HG02981 (cell line): Measurements from ENCODE around the gene ZNF71.

ENCODE experiments used
- ATAC-seq: cut with Tn5 transposase; IDR thresholded peaks from one replicate; pipeline ENCODE4 v1.9.1; 2021; ENCODE audit warnings: mild to moderate bottlenecking, moderate library complexity; ENCODE audit not compliant: unreplicated experiment

ZNF71 gene

DNA sequence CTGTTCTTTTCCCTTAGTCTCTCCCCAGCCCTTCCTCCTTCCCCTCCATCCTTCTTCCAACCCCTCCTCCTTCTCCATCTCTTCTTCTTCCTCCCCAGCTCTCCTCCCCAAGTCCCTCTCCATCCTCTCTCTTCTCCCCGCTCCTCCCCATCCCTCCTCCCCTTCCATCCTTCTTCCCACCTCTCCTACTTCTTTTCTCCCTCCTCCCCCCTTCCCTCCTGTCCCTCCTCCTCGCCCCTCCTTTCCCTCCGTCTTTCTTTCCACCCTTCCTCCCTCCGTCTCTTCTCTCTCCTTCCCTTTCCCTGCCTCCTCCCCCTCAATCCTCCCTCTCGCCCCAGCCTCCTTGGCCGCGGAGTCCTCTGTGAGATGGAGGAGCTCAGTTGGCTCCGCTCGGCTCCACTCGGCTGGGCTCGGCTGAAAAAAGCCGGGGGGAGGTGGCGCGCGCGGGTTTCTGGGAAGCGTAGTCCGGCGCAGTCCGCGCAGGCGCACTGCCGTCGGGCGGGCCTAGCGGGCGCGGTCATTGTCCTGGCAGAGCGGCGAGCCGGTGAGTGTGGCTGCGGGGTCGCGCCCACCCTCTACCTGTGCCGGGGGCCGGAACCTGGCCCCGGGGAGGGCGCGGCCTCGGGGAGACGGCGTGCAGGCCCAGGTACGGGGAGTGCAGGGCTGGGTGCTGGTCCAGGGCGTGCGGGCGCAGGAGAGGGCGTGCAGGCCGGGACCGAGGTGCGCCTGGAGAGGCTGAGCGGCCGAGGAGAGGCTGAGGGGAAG is at the start of gene ZNF71:
Gene ZNF71, plus strand, starts transcription at position 520 of the 765 bp plus-strand sequence. CDS start 6,257 bp downstream, outside the sequence.
- ATAC-seq: peak; percentile 83

DNA sequence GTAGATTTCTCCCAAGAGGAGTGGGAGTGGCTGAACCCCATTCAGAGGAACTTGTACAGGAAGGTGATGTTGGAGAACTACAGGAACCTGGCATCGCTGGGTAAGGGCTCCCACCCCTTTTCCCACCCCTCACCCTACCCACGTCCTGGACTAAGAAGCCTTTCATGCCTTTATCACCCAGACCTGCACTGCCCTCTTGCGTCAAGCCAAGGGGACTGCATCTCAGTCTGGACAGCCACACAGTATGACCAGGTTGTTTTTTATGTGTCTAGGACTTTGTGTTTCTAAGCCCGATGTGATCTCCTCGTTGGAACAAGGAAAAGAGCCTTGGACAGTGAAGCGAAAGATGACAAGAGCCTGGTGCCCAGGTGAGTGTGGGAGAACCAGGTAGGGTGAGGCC is 47.6 kb upstream of the ZNF71 start:
- no peak for ATAC-seq

DNA sequence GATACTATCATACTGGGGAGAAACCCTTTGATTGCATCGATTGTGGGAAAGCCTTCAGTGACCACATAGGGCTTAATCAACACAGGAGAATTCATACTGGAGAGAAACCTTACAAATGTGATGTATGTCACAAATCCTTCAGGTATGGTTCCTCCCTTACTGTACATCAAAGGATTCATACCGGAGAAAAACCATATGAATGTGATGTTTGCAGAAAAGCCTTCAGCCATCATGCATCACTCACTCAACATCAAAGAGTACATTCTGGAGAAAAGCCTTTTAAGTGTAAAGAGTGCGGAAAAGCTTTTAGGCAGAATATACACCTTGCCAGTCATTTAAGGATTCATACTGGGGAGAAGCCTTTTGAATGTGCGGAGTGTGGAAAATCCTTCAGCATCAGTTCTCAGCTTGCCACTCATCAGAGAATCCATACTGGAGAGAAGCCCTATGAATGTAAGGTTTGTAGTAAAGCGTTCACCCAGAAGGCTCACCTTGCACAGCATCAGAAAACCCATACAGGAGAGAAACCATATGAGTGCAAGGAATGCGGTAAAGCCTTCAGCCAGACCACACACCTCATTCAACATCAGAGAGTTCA is 40.7 kb upstream of the ZNF71 start:
- no peak for ATAC-seq

DNA sequence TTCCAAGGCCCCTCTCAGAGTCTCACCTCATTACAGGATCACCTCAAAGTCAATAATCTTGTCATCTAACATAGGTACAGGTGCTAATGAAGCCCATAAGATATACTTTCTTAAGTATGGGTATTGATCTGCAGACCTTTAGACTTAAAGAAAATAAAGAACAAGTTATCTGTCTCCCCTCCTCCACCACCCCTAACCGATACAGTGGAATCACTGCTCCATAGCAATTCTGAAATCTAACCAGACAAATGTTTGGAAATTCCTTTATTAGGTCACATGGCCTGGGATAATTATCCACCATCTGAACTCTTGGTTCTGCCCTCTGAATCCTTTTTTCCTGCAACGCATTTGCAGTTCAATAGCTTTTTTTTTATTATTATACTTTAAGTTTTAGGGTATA is 32.3 kb upstream of the ZNF71 start:
- no peak for ATAC-seq

DNA sequence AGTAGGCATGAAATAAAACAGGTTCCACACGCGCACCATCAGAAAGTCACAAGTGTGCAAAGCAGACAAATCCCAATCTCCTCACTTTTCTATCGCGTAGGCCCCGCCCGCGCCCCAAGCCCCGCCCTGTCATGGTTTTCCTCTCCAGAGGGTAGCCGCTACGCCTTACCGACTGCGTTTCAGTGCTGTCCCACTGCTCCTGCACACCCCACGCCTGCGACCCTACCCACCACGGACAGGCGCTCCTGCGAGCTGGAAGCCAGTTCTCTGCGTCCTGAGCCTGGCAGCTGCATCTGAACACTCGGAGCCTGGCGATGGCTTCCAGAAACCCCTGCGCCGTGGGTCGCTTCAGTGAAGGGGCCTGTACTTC is 28.2 kb upstream of the ZNF71 start:
- peak; percentile 27 for ATAC-seq

DNA sequence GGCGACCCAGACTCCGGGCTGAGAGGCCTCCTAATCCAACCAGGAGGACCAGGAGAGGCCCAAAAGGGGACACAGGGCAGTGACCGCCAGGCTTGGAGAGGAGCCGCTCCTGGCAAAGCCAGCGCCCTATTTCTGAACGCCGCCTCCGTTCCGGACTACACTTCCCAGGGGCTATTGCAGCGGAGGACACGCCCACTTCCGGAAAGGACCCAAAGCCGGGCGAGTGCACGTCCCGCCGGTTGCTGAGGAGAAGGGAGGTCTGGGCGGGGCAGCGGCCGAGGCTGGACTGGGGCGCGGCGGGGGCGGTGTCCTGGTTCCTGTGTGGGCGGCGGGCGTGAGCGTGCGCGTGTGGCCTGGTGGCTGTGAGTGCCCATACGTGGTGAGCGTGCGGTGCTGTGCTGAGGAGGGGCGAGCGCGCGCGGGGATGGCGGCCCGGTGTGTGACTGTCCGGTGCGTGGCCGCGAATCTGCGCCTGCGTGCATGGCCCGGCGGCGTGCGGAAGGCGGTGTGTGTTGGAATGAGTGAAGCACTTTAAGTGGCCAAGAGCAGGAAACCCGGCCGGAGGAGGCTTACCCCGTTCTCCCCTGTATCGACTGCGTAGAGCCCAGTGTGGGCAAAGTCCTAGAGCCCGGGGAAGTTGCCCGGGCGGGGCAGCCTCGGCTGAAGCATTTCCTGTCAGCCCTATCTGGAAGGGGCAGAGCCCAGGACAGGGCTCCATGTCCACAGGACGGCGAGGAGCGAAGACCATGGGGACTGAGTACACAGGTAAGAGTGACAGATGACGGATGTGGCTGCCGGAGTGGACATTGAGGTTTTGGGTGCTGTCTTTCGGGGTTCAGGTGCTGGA is 27.6 kb upstream of the ZNF71 start, which contains the start of gene ZNF470:
Gene ZNF470, plus strand, starts transcription at position 195 of the 847 bp plus-strand sequence. CDS start 2,844 bp downstream, outside the sequence.
- peak; percentile 98 for ATAC-seq

DNA sequence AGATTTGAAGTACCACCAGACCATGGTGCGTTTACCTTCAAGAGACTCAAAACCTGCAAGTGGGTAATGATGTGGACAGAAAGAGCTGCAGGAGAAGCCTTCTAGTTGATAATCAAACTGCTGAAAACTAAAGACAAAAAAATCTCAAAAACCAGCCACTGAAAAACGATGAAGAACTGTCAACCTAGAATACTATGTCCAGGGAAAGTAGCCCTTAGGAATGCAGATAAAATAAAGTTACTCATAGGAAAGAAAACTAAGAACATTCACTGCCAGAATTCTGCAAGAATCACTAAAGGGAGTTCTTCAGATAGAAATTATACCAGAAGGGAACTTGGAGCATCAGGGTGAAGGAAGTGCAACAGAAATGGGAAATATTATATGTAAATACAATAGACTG is 22.5 kb upstream of the ZNF71 start:
- ATAC-seq: no peak

DNA sequence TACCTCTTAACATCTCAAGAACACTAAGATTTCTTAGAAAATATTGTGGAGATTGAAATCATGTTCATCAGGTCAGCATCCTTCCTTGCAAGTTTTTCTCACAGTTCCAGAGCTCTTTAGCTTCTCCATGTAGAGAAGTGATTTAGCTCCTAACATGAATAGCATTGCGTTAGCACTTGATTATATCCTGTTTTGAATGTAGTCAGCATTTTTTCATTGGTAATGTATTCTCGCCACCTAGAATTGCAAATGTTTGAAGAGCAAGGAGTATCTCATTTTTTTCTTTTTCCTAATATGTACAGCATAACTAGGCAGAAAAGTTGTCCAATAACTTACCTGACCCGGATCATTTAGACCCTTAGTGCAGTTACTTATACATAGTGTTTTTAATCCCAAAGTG is 21.2 kb upstream of the ZNF71 start:
- ATAC-seq: no peak

DNA sequence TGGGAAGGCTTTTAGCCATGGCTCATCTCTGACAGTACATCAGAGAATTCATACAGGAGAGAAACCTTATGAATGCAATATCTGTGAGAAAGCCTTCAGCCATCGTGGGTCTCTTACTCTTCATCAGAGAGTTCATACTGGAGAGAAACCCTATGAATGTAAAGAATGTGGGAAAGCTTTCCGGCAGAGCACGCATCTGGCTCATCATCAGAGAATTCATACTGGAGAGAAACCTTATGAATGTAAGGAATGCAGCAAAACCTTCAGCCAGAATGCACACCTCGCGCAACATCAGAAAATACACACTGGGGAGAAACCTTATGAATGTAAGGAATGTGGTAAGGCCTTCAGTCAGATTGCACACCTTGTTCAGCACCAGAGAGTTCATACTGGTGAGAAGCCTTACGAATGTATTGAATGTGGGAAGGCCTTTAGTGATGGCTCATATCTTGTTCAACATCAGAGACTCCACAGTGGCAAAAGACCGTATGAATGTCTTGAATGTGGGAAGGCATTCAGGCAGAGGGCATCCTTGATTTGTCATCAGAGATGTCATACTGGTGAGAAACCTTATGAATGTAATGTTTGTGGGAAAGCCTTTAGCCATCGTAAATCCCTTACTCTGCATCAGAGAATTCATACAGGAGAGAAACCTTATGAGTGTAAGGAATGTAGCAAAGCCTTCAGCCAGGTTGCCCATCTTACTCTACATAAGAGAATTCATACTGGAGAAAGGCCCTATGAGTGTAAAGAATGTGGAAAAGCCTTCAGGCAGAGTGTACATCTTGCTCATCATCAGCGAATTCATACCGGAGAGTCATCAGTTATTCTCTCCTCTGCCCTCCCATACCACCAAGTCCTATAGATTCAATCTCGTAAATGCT is 17.1 kb upstream of the ZNF71 start:
- ATAC-seq: no peak

DNA sequence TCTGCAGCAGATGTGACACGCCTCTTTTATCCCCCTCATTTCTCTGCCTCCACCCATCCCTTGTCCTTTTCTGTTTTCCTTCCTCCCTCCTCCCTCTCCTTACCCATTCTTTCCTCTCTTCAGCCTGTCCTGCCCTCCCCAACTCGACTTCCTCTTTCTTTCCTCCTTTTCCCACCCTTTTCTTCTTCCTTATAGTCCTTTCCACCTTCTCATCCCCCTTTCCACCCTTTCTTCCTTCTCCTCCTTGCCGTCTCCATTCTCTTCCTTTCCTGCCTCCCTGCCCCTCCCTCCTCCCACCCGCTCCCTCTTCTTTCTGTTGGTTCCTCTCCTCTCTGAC is 688 bp upstream of the ZNF71 start:
- no peak for ATAC-seq

DNA sequence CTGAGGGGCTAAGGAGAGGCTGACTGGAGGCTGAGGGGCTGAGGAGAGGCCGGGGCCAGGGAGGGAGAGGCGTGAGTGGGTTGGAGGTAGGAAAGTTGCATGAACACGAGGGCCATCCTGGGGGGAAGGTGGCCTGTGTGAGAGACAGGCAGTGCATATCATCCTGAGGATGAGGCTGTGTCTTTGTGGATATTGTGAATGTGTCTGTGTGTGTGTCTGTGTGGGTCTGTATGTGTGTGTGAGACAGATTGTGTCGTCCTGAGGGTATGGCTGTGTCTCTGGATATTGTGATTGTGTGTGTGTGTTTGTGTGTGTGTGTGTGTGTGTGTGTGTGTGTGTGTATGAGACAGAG is 422 bp downstream of the ZNF71 start:
- ATAC-seq: peak; percentile 21

DNA sequence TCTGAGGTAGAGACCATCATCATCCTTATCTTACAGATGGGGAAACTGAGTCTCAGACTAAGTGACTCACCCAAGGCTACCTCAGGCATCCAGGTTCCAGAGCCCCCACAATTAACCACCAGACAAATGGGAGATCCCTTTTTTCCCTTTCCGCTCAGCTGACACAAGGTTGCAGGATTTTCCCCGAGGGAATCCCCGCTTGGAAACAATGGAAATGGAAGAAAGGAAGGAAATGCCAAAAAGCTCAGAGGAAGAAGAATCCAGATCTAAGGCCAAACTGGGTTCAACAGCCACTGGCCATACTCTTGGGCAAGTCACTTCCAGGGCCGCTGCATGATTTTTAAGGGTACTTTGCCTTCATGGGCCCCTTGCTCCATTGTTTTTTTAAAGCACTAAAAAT is 1.6 kb downstream of the ZNF71 start:
- ATAC-seq: no peak

DNA sequence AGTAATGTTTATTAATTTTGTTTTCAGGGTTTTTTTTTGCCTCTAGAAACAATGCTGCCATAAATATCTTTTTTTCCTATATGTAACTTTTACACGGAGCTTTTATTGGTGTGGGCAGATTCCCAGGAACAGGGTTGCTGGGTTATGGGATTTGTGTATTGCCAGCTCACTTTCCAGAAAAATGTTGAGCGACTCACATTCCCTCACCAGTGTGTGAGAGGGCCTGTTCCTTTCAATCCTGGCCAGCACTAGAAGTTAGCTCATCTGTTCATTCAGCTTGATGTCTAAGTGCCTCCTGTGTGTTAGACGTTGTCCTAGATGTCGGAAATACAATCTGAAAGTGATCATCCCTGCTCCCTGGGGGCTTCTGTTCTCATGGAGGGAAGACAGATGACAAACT is 2.6 kb downstream of the ZNF71 start:
- ATAC-seq: no peak

DNA sequence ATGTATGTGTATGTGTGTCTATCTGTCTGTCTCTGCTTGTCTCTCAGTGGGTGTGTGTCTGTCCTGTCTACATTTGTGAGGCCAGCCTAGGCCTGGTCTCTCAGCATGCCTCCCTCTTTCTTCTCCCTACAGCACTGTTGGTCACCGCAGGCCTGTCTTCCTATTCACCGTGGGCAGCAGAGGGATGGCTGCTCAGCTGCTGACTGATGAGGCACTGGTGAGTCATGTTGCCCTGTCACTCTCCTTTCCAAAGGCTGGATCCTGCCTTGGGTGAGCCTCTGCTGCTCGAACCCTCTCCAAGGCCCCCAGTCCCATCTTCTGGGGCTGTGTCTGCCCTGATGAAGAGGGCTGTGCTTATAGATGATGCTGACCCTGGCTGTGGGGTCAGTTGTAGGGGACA is 6.3 kb downstream of the ZNF71 start:
- no peak for ATAC-seq

DNA sequence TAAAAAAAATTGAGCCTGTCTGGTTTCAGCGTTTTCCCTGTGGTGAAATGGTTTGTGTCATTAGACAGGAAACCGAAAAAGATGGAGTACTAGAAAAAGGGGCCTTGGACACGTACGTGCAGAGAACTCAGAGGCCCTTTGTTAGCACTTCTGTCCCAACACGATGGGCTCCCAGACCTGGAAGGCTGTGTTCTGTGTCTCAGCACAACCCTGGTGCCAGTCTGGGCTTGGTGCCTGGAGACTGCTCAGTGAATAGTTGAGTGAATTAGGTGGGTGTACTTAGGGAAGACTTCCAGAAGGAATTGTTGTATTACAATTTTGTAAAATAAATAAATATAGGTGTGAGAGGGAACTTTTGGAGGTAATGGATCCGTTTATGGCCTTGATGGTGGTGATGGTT is 8.7 kb downstream of the ZNF71 start:
- ATAC-seq: no peak

DNA sequence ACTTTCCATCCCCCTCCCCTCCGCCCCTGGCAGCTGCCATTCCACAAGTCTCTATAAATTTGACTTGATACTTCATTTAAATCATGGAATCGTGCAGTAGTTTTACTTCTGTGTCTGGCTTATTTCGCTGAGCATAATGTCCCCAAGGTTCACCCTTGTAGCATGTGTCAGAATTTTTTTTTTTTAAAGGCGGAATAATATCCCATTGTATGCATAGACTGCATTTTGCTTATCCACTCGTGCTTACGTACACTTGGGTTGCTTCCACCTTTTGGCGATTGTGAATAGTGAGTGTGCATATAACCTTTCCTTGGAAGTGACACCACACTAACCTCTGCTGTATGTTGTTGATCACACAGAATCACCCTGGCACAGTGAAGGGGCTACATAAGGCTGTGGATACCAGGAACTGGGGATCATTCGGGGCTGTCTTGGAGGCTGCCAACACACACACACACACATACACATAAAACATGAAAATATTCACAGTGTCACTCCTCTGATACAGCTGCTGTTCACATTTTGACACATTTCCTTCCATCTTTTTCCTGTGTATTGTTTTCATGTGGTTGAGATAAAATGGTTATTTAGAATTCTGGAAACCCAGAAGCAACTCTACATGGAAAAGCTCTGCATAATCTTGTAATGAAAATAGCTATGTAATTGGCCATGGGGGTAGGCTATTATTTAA is 13.3 kb downstream of the ZNF71 start:
- ATAC-seq: no peak

DNA sequence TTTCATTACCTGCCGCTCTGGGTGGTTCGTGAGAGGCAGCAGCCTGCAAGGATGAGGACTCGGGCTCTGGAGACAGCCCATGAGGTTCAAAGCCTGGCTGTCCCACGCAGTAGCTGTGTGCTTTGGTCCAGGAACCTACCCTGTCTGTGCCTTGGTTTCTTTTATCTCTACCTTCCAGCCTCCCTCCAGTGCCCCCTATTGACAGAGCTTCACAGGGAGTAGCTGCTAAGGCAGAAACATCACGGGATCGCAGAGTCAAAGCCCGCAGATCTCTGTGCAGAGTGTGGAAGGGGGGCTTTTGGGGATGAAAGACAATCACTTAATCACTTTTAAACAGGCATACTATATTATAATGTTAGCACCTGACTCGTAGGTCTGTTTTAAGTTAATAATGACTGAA is 16.2 kb downstream of the ZNF71 start:
- ATAC-seq: no peak

DNA sequence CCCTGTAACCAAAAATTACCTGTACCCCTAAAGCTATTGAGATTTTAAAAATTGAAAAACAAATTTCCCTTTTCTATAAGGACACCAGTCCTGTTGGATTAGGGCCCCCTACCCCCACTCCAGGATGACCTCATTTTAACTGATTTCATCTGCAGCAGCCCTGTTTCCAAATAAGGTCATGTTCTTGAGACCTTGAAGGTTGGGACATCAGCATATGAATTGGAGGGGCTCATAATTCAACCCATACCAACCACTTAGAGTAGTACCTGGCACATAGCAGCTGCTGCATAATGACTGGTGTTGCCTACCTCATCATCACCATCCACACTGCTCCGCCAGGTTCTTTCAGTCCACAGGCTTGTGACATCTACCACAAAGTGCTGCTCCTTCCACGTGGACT is 17.6 kb downstream of the ZNF71 start:
- no peak for ATAC-seq

DNA sequence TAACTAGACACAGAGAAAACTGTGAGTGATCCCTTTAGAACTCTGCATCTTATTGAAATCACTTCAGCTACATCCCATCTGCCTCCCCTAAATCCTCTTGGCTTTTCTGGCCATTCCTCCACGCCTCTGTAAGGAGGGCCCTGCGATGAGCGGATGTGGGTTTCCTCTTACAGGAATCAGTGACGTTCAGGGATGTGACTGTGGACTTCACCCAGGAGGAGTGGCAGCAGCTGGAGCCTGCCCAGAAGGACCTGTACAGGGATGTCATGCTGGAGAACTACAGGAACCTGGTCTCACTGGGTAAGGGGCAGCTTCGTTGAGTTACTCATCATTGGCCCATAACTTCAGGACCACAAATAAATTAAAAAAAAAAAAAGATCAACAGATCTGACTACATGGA is 18.5 kb downstream of the ZNF71 start:
- ATAC-seq: no peak

DNA sequence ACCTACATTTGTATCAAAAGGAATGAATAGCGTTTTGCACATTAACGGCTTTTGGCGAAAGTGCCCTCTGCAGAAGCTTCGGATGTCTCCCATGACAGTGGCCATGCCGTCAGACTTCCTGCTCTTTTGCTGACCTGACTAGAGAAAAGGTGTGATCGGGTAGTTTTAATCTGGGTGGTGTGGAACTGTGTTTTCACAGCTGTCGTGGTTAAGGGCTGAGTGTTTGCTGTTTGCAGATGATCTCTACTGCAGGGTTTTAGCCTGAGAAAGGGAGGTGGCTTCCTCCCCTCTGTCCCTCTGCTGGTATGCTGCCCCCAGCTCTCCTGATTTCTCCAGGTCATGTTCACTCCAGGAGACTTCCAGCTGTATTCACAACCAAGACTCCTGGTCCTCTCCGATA is 22.4 kb downstream of the ZNF71 start:
- no peak for ATAC-seq
